ENCODE measurements around the gene GFI1B.

GFI1B gene

GRCh38 chr9:133029994-133030316, 51.5 kb downstream of the GFI1B start:
- DNase-seq (ENCODE audit: low read depth in 2 of 2), result no peak
- peak overlapping the region; percentile 89 to 92 for H3K4me3 ChIP-seq (replicated peaks in 1 of 2; ENCODE audit: low read depth in 2 of 2, low read length in 2 of 2)
- TF ChIP-seq CTCF (IDR thresholded peaks at IDR 0.05; ENCODE audit: low read depth, low read length), result no peak

GRCh38 chr9:133030317-133031129, 52.0 kb downstream of the GFI1B start, which contains the start of gene GTF3C5:
Gene GTF3C5 (plus strand): TSS chr9:133030997. CDS start chr9:133031012, 15 bp downstream.
- peak within 1 kb of the TSS; percentile 89 to 92 for H3K4me3 ChIP-seq (replicated peaks in 1 of 2; ENCODE audit: low read depth in 2 of 2, low read length in 2 of 2)
- DNase-seq (ENCODE audit: low read depth in 2 of 2), result peak; percentile 99 to 100
- TF ChIP-seq CTCF (IDR thresholded peaks at IDR 0.05; ENCODE audit: low read depth, low read length), result no peak

- H3K4me3 ChIP-seq (replicated peaks in 1 of 2; ENCODE audit: low read depth in 2 of 2, low read length in 2 of 2), result peak overlapping the region; percentile 73 to 92
- no peak for DNase-seq (ENCODE audit: low read depth in 2 of 2)
- no peak for TF ChIP-seq CTCF (IDR thresholded peaks at IDR 0.05; ENCODE audit: low read depth, low read length)
Measured at GRCh38 chr9:133031130-133031422, 52.6 kb downstream of the GFI1B start.

GRCh38 chr9:133031496-133031911, 53.0 kb downstream of the GFI1B start:
- no peak for DNase-seq (ENCODE audit: low read depth in 2 of 2)
- H3K4me3 ChIP-seq (replicated peaks in 1 of 2; ENCODE audit: low read depth in 2 of 2, low read length in 2 of 2), result peak overlapping the region; percentile 73 to 92
- TF ChIP-seq CTCF (IDR thresholded peaks at IDR 0.05; ENCODE audit: low read depth, low read length), result no peak

GRCh38 chr9:133032171-133032570, 53.7 kb downstream of the GFI1B start:
- no peak for TF ChIP-seq CTCF (IDR thresholded peaks at IDR 0.05; ENCODE audit: low read depth, low read length)
- no peak for DNase-seq (ENCODE audit: low read depth in 2 of 2)
- no peak overlapping the region for H3K4me3 ChIP-seq (replicated peaks in 1 of 2; ENCODE audit: low read depth in 2 of 2, low read length in 2 of 2)

GRCh38 chr9:133035669-133036068, 57.2 kb downstream of the GFI1B start:
- no peak for DNase-seq (ENCODE audit: low read depth in 2 of 2)
- no peak for TF ChIP-seq CTCF (IDR thresholded peaks at IDR 0.05; ENCODE audit: low read depth, low read length)
- no peak overlapping the region for H3K4me3 ChIP-seq (replicated peaks in 1 of 2; ENCODE audit: low read depth in 2 of 2, low read length in 2 of 2)

Measured in cardiac fibroblast (primary cell).